Measurements from ENCODE around the gene IGFBP2. TPM values are rescaled to one million over a fixed set of nuclear protein-coding genes. Genes with fewer than 3 reads are reported as not detected.

Gene IGFBP2
- total and polyA plus RNA-seq, 2 of the 8 experiments (the other 6 are each of a cell fraction or from before 2014, with no cell fraction given), result 326 to 782 TPM

DNA sequence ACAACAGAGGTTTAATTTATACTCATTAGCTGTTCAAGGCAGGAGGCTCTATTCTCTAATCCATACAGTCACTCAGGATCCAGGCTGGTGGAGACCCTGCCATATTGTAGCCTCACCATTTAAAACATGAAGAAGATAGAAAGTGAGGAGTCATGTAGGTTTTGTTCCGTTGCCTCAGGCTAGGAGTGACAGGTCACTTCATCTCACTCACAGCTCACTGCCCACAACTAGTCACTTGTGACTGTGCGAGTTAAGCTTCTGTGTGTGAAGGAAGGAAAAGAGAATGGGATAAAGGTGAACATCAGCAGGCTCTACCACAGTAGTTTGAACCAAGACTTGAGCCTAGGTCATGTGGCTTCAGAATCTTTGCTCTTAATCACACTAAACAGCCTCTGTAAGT, 9.0 kb upstream of the IGFBP2 start:
- Histone ChIP-seq H2BK20ac (ENCODE audit: low read length) (no peak overlapping the region), H3K79me1 (ENCODE audit: low read depth, low read length) (no peaks in the 10 kb centered on the region), H3K14ac (ENCODE audit: insufficient read length) (no peak overlapping the region), H3K4ac (replicated peaks; ENCODE audit: insufficient read length, low read depth, low read length) (no peak overlapping the region), H3K27me3 (replicated peaks in 1 of 4; ENCODE audit: control insufficient read depth in 3 of 4, extremely low read depth in 1 of 4, insufficient read depth in 3 of 4, low read length in 3 of 4) (no peaks in the 10 kb centered on the region; a peak in 1 of 7 replicates), H3K9ac (replicated peaks in 1 of 4; ENCODE audit: extremely low read depth in 1 of 4, low read depth in 3 of 4, low read length in 3 of 4) (no peak overlapping the region), H3K4me3 (ENCODE audit: extremely low read depth in 1 of 4, insufficient read depth in 2 of 4, low read depth in 3 of 4, low read length in 4 of 4) (no peak overlapping the region), H2BK5ac (ENCODE audit: low read depth, low read length) (no peak overlapping the region), H2AK5ac (ENCODE audit: low read depth, low read length) (no peak overlapping the region), H3K36me3 (ENCODE audit: control insufficient read depth in 2 of 4, insufficient read depth in 4 of 4, low read length in 3 of 4) (no peaks in the 10 kb centered on the region), H2BK12ac (ENCODE audit: low read depth, low read length) (no peak overlapping the region), H3K56ac (replicated peaks; ENCODE audit: insufficient read length, low read depth, low read length) (no peak overlapping the region), H4K20me1 (replicated peaks in 1 of 2; ENCODE audit: control insufficient read depth in 1 of 2, insufficient read depth in 2 of 2, low read length in 2 of 2) (no peaks in the 10 kb centered on the region), H3K9me3 (ENCODE audit: insufficient read depth in 2 of 2, low read depth in 1 of 2, low read length in 1 of 2) (no peaks in the 10 kb centered on the region; a peak in 1 of 4 replicates), H4K8ac (ENCODE audit: extremely low read depth, insufficient read depth, low read length) (no peak overlapping the region), H2BK120ac (replicated peaks; ENCODE audit: low read depth, low read length) (no peak overlapping the region), H2BK15ac (ENCODE audit: low read length) (no peak overlapping the region), H4K91ac (replicated peaks; ENCODE audit: insufficient read length, low read length) (no peak overlapping the region), H3K4me2 (ENCODE audit: insufficient read depth in 1 of 2, low read depth in 2 of 2, low read length in 2 of 2) (no peak overlapping the region), H3K23ac (ENCODE audit: insufficient read length) (no peak overlapping the region), H3K23me2 (ENCODE audit: low read depth, low read length) (no peaks in the 10 kb centered on the region; the same call in 1 of the 2 replicates), H3K79me2 (ENCODE audit: control insufficient read depth in 1 of 2, insufficient read depth in 2 of 2, low read length in 2 of 2) (no peaks in the 10 kb centered on the region), H2AFZ (ENCODE audit: low read length) (no peak overlapping the region), H3K18ac (ENCODE audit: extremely low read depth, low read length) (no peak overlapping the region), H3K4me1 (replicated peaks in 1 of 4; ENCODE audit: control insufficient read depth in 3 of 4, insufficient read depth in 4 of 4, low read length in 3 of 4) (peaks cover 7 to 10% (median 8%) of the 10 kb centered on the region in 4 experiments), H4K5ac (ENCODE audit: insufficient read length, low read depth, low read length) (no peak overlapping the region), H3K27ac (ENCODE audit: low read depth, low read length) (no peak overlapping the region)
- WGBS, 2 experiments (ENCODE audit: extremely low coverage in 1 of 2, insufficient coverage in 1 of 2, insufficient read length in 1 of 2, insufficient replicate concordance in 2 of 2, low coverage in 1 of 2, low lambda C conversion rate in 2 of 2, missing lambda C conversion rate in 1 of 2), result 89% methylated on average over 2 of the region's 2 CpGs; no CpG with 5 or more reads in 1 of the 2 experiments
- ChIA-PET POLR2A (ENCODE audit: partially characterized antibody) (interaction anchor here (1.5 kb wide), 1 partner anchor 8 kb away, joined by 3 read pairs; no protein-coding TSS in a partner anchor), CTCF (ENCODE audit: partially characterized antibody) (interaction anchor here (0.6 to 8.4 kb wide), 3 partner anchors 43 to 105 kb away, joined by 3 to 70 read pairs (median 20); no protein-coding TSS in a partner anchor)
- DNase-seq (ENCODE audit: low read depth in 1 of 2, low spot score in 2 of 2), result no peak
- FAIRE-seq, result no peak
- TF ChIP-seq EP300 (IDR thresholded peaks at IDR 0.05; ENCODE audit: borderline replicate concordance in 1 of 2, low read depth in 2 of 2, low read length in 2 of 2) (no peak), NRF1 (IDR thresholded peaks at IDR 0.05; ENCODE audit: low read depth, low read length) (no peak), CHD2 (IDR thresholded peaks at IDR 0.05; ENCODE audit: low read length) (no peak), GTF2F1 (IDR thresholded peaks at IDR 0.05; ENCODE audit: borderline replicate concordance, low read depth, low read length) (no peak), HDAC2 (IDR thresholded peaks at IDR 0.05; ENCODE audit: borderline replicate concordance in 1 of 2, low read depth in 2 of 2, low read length in 2 of 2) (no peak), GABPA (IDR thresholded peaks at IDR 0.05; ENCODE audit: borderline replicate concordance, insufficient read depth, low read length) (no peak), JUN (IDR thresholded peaks at IDR 0.05; ENCODE audit: low read depth, low read length) (no peak), TAF7 (optimal IDR thresholded peaks at IDR 0.05; ENCODE audit: borderline replicate concordance, low read depth, low read length) (no peak), SIX5 (IDR thresholded peaks at IDR 0.05; ENCODE audit: low read depth, low read length) (no peak), PHF8 (conservative IDR thresholded peaks at IDR 0.05; ENCODE audit: low read depth, low read length) (no peak)
- TF ChIP-seq, protein P1, sequence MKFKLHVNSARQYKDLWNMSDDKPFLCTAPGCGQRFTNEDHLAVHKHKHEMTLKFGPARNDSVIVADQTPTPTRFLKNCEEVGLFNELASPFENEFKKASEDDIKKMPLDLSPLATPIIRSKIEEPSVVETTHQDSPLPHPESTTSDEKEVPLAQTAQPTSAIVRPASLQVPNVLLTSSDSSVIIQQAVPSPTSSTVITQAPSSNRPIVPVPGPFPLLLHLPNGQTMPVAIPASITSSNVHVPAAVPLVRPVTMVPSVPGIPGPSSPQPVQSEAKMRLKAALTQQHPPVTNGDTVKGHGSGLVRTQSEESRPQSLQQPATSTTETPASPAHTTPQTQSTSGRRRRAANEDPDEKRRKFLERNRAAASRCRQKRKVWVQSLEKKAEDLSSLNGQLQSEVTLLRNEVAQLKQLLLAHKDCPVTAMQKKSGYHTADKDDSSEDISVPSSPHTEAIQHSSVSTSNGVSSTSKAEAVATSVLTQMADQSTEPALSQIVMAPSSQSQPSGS (IDR thresholded peaks at IDR 0.05; ENCODE audit: low read length), result no peak

Data from H1 (cell line).